Measurements from ENCODE around the gene ARHGAP24.

Gene ARHGAP24

DNA sequence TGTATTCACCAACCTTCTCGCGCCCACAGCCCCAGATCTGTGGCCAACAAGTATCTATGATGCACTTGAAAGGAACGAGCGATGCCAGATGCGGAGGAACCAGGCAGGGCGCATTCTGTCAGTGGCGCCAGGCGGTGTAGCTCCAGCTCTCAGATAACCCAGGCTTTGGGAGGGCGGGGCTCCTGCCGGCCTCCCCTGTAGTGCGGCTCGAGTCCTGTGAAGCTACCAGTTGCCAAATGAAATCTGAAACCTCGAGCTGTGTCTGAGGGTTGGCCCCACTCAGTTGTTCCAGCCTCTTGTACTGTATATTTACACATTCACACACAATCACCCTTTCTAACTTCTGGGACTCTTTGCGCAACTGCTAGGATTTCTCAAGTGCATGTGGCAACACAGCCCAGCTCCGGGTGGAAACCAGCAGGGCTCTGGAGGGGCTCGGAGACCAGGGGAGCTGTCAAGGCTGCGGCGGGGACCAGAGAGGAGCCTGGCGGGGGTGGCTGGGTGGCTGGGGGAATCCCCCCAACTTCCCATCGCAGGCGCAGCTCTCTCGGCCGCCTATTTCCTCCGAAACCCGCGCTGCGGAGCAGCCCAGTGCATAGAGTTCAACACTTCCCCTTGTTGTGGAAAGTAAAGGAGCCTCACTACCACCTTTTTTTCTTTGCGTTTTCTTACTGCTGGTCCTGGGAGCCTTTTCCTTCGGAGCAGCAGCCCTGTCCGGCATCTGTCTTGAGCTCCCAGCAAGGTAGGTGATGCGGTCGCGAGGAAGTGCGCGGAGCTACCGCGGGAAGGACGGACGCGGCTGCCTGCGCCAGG lies at the start of gene ARHGAP24:
Gene ARHGAP24, plus strand, starts transcription at position 333 of the 813 bp plus-strand sequence.
- DNase-seq (ENCODE audit: low read depth in 1 of 2, low spot score in 1 of 2): no peak

DNA sequence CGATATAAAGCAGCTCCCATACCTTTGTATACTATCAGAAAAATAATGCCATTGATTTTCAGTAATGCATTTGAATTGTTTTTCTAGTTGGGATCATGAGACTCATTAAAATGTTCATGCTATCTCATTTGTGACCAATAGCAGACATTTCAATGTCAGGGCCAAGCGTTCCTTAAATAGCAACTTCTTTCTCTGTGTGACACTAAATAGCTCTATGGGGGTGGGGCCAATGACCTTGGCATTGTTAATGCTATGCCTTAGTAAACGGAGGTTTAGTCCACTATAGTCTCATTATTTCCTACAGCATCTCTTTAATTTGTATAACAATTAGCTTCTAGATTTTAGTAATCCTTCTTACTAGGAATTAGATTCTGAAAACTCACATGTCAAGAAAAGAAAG lies 48.6 kb upstream of the ARHGAP24 start:
- DNase-seq (ENCODE audit: low read depth in 1 of 2, low spot score in 1 of 2): no peak

DNA sequence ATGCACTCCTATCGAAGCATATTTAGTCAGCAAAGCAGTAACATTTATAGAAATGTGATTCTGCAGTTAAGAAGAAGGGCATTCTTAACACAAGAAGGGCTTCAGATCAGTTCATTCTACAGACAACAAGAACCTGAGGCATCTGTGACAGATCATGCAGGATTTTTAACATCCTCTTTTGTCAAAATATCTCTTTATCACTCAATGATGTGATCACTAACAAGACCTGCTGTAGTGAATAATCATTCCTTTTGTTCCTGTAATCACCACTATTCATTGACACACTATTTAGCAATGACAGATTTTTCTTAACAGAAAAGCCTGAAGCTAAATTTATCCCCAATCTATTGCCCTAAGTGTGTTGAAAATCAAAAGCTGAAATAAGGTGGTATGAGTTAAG lies 47.8 kb upstream of the ARHGAP24 start:
- DNase-seq (ENCODE audit: low read depth in 1 of 2, low spot score in 1 of 2): no peak

DNA sequence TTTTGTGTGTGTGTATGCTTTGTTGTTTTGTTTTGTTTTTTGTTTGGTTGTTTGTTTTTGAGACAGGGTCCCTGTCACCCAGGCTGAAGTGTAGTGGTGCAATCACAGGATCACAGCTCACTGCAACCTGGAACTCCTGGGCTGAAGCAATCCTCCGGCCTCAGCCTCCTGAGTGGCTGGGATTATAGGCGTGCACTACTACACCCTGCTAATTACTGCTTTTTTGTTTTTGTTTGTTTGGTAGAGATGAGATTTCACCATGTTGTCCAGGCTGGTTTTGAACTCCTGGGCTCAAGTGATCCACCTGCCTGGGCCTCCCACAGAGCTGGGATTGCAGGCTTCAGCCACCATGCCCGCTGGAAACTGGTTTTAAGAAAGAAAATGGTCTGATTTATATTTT lies 44.7 kb upstream of the ARHGAP24 start:
- no peak for DNase-seq (ENCODE audit: low read depth in 1 of 2, low spot score in 1 of 2)

DNA sequence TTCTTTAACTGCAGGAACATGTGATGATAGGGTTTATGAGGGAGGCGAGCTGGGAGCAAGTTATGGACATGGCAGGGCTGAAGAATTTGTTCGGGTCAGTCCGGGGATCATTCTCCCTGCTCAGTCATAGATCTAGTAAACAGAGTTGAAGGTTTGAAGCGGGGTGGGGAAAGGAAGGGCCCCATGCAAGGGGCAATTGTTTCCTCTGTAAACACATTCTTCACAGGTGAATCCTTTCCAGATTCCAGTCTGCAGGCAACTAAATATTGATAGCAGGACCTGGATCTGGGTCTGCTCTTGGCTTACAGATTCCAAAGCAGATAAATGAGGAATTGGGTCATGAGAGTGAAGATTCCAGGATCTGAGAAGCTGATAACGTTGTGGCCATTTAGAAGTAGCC lies 44.3 kb upstream of the ARHGAP24 start:
- DNase-seq (ENCODE audit: low read depth in 1 of 2, low spot score in 1 of 2): no peak

DNA sequence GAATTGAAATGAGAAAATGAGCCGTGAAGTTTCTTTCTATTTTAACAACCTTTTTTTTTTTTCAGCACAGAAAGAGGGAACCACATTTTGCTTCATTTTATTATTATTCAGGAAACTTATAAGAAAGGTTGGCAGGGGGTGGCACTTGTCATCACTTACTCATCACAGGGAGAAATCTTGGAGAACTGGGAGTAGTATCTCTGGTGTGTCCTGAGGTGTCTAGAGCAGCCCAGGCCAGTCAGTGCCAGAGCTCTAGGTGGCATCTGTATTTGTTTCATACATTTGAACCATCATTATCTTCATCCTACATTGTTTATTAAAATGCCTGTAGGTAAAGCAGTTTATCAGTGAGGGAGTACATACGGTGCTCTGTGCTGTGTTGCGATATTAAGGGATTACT lies 43.8 kb upstream of the ARHGAP24 start:
- no peak for DNase-seq (ENCODE audit: low read depth in 1 of 2, low spot score in 1 of 2)

DNA sequence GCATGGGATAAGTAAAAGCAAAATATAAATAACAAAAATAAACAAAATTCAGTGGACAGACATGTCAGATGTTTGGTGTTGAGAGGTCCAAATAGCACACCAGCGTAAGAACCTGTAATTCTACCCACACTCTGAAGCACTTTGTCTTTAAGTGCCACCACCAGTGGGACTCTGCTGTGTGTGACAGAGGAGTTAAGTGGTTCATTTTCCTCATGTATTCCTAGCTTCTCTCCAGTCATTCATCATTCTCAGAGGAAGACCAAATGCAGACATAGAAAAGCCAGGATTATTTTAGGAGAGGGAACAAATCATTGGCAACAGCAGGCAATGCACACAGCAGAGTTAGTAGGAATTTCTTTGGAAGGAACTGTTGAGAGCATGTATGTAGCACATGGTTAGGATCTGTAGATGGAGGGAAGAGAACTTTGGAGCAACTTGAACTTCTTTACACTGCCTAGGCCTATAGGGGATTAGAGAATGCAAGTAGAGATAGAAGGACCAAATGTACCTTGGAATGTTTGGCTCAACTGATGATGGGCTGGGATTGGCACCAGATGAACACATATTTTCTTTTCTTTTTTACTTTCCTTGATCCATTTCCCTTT lies 43.0 kb upstream of the ARHGAP24 start:
- DNase-seq (ENCODE audit: low read depth in 1 of 2, low spot score in 1 of 2): no peak

DNA sequence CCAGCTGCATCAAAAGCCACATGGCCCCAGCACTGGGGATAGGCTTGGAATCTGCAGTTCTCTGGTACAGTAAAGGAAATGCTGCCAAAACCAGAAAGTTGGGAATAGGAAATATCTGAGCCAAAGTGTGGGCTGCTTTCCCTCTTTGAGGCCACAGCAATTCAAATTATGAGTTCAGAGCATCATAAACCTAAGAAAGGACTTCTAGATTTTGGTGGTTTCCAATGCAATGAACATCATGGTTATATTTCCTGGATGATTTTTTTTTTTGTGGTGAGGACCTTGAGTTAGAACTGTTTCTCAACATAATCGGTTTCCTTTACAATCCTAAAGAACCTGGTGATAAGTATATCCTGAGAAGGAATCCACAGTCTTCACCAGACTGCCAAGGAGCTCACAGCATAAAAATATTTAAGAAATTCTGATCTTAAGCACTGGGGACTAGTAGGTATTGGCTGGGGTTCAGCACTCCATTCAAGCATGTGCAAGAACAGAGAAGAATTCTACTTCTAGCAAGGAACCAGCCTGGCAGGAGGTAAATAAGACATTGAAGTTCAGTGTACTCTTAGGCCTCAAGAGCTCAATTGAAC lies 29.8 kb upstream of the ARHGAP24 start:
- DNase-seq (ENCODE audit: low read depth in 1 of 2, low spot score in 1 of 2): no peak

DNA sequence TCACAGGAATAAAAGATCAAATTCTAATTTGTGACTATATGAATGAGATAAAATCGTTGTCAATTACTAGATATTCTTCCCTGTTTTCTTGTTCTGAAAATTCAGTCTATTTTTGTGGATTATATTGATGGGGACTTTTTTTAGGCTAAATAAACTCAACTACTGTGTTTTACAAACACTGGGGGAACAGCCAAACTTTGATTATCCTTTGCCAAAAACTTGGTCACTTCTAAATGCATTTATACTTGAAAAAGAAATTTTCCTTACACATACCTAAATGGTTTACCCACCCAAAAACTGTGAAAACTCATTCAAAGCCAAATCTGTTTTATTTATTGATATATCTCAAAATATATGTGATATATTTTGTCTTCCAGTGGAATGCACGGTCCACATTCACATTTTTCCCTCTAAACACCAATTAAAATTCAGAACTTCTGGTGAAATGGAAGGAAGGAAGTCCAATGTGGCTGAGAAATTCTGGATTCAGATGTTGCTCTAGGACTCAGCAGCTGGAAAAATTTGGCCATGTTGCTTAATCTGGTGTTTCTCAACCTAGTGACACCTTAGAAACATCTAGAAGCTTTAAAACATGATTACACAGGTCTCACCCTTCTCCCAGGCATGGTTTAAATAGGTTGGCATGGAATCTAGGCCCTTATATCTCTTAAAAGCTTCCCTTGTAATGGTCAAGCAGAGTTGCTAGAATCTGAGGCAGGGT lies 28.6 kb upstream of the ARHGAP24 start:
- no peak for DNase-seq (ENCODE audit: low read depth in 1 of 2, low spot score in 1 of 2)

DNA sequence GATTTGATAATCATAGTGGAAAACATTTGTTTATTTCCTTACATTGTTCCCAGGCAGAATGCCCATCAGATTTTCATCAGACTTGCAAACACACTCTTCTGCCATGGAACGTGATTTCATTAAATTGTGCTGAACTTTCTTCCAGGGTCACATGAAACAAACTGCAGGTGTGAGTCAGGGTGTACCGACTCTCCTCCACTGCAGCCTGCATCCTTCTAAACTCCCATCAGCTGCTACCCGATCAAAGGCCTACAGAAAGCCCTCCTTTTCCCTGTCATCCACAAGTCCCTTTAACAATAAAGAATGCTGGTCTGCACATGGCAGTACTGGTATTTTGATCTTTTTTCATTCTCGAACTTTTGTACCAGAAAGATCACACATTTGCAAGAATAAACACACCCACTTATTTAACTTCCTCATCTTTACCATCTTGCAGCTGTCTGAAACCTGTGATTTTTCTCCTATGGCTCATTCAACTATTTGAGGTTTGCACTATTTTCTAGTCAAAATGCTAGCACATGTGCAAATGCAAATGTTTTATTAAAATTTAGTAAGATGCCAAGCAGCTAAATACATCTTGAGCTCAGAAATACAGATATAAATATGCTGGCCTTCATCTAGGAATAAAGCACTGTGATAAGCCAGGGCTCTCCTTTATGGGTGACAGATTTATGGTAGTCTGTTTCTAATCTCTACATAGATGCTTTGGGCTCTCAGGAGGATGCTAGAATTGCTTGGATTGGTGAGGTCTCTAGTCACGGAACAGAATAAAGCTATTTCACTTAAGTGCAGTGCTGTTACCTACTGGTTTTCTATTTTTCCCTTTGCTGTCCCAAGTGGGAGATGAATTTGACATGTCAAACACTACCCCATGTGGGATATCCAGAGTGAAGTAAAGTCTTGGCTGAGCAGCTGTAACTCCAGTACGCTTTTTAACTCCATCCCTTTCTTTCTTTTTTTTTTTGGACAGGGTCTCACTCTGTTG lies 25.8 kb upstream of the ARHGAP24 start:
- no peak for DNase-seq (ENCODE audit: low read depth in 1 of 2, low spot score in 1 of 2)

DNA sequence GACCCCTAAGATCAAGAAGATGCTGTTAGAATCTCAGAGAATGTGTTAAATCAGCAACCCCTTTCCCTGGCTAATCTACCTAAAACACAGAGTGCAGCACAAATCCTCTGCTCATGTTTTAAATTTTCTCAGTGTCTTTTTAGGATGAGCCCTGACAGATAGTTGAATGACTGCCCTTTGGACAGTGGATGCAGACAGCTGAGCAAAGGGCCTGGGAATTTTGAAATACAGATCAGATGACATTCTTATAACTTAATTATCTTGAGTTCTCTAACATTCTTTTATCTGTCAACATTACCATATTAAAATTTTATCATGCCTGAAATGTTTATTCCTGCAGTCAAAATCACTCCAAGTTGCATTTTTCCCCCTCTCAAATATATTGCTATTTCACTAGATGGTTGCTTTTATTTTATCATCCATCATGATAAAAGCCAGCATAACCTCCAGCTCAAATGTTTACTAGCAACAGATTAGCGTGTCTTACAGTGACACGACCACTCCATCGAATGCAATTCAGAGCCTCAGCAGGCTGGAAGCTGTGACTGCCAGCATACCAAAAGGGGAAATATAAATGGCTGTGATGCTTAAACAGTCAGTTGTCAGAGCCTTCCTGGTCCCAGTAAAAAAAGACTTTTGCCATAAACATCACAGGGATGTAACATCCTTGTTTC lies 22.8 kb upstream of the ARHGAP24 start:
- DNase-seq (ENCODE audit: low read depth in 1 of 2, low spot score in 1 of 2): no peak

DNA sequence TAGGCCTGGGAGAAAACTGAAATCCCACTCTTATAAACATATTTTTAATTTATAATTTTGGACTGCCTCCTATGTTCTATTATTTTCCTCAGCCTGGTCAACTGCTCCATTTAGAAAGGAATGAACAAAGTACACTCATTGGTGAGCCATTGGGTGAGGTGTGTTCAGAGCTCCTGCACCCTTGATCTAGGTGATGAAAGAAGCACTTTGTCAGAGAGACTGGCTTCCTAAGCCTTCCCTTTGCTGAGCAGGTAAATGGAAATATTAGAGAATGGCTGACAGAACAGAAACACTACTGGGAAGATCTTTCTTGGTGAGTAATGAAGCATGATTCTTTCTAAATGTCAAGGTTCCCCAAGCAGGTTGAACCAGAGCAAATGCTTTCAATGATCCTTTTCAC lies 19.0 kb upstream of the ARHGAP24 start:
- DNase-seq (ENCODE audit: low read depth in 1 of 2, low spot score in 1 of 2): no peak

DNA sequence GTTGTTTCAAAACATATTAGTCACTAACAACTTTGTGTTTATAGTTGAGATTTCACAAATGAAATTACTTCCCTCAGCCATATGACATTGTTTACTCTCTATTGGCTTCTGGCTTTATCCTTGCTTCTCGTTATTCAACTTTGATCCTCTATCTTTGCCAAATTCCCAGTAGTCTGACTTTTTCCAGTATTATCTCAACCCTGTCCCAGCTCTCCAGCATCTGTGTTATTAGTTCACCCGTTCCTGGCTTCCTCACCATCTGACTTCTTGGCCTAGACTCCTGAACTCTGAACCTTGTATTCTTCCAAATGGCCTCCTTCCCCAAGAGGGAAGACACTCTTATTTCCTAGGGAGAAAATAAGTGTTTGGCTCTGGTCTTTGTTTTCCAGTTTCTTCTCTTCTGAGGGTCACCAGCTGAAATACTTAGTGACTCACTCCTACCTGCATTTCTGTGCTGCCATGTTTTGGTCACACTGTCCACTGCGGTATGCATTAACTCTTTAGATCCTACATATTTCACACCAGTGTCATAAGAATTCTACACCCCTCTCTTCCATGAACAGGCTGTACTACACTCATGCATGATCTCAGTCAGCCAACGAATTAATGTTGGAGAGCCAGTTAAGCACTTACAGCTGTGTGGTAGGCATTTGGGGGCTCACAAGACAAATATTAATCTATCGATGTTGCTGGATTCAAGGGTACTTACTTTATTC lies 17.0 kb upstream of the ARHGAP24 start:
- no peak for DNase-seq (ENCODE audit: low read depth in 1 of 2, low spot score in 1 of 2)

DNA sequence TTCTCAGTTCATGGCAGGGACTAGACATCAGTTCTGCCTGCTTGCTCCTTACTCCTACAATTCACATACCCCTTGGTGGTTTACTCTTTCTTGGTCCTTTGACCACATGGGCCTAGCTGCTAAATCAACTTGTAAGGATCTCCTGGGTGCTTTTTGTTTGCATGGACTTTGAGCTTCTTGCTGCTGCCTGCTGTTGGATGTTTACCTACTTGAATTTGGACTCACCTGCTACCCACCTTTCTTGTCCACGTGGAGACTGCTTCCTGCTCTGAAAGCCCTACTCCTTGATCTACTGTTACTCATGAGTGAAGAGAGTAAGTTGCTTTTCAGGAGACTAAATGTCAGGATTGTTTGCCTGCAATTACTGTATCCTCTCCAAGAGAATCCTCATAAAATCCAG lies 15.2 kb upstream of the ARHGAP24 start:
- DNase-seq (ENCODE audit: low read depth in 1 of 2, low spot score in 1 of 2): no peak

DNA sequence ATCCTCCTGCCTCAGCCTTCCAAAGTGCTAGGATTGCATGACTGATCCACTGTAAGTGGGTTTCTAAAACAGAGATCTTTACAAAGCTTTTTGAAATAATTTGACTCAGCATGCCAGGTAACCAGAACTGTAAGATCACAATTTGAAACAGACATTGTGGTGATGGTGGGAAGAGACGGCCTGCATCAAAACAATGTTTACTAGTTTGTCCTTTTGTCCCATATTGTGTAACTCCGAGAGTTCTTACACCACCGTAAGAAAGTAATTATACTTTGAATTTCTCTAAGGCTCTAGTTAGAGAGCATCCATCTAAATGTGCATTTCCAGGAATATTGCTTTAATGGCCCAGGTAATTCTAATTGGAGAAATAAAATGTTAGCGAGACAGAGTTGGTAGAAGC lies 594 bp upstream of the ARHGAP24 start:
- no peak for DNase-seq (ENCODE audit: low read depth in 1 of 2, low spot score in 1 of 2)

DNA sequence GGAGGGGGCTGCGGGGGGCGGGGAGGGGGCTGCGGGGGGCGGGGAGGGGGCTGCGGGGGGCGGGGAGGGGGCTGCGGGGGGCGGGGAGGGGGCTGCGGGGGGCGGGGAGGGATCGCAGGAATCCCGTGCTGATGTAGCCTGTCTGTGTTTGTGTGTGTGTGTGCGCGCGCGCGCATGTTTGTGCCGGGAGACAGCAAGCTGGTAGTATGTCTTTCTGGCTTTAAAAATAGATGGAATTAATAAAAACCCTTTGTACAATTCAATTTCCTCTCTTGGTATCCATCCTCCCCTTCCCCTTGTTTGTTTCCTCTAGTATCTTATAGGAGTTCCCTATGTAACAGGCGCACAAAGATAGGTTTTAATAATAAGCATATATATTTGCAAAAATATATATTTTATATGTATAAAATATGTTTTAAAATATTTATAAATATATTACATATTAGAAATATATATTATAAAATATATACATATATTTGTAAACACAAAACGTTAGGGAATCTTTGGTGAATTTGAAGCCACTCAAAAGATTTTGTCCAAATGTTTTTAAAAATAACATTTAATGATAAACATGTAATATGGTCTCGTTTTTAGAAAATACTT lies 782 bp downstream of the ARHGAP24 start:
- DNase-seq (ENCODE audit: low read depth in 1 of 2, low spot score in 1 of 2): no peak

DNA sequence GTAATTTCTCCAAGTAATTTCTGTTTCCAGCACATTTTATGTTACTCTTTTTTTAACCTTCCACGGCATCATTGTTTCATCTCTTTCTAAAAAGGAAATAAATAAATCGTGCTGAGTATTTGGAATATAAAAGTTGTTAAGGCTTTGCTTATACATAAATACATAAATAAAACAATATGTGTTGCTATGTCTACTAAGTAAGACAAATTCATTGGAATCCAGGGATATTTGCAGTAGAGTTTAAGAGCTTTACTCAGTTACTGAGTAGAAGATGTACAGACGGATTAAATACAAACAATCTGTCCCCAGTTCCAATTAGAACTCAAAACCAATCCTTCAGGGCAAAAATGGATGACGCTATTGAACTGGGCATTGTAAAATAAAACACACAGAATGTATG lies 1.4 kb downstream of the ARHGAP24 start:
- no peak for DNase-seq (ENCODE audit: low read depth in 1 of 2, low spot score in 1 of 2)

DNA sequence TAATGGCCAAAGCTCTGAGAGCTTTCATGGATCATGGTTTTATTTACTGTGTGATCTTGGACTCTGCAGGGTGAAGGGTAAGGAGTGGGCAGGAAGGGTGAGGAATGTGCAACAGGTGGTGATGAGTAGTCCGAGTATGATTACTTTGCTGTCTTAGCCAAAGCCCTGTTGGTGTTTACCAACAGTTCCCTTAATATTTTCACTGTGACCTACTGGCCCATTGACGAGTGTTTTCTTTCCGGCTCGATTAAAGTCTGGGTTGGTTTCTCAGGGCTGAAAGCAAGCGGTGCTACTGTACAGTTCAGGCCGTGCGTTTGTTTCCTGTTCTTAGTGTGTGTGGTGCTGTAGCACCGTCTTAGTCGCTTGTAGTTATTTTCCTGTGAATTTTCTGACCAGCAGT lies 2.6 kb downstream of the ARHGAP24 start:
- DNase-seq (ENCODE audit: low read depth in 1 of 2, low spot score in 1 of 2): no peak

DNA sequence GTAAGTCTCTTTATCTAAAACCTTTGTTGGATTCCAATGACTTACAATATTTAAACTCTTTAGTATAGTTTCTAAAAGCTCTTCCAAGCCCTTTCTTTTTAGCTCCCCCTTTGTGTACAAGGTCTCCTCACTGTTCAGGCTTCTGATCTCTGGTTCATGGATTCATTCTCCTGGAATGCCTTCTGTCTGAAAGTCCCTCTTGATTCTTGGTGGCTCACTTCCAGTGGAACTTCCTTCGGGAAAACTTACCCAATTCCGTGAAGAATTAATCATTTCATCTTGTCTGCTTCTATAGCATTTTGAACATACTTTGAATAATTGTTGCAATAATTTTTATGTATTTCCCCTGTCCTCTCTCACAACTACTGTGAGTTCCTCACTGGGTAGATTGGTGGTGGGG lies 3.6 kb downstream of the ARHGAP24 start:
- no peak for DNase-seq (ENCODE audit: low read depth in 1 of 2, low spot score in 1 of 2)

Data from activated T-helper 1 cell treated with anti-CD3 and anti-CD28 coated beads, Interleukin-2, amount 50 U/mL, for 16 hours (primary cell).